Bone marrow (tissue), 2 donors: Measurements from ENCODE around the gene CDC42EP4.

Source experiments
- DNase-seq, 2 donors: peaks; one replicate each; lab custom pipeline; 2025; lab: John Stamatoyannopoulos, UW

Gene CDC42EP4

DNA sequence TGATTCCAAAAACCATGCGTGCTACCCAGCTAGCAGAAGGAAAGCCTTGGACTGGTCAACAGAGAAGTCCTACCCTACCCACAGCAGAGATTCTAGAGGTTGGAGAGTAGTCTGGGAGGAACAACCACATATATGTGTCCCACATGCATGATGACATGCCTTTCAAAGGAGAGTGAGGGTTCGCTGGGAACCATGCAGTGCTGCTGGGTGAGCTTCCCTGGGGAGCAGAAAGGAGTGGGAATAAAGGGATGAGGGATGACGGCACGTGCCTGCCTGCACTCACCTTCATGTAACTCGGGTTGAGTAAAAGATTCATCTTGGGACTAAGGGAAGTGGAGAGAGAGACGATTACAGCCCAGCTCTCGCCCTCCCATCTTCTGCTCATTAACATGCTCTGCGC lies 59.9 kb downstream of the CDC42EP4 start:
- DNase-seq, result no peak

DNA sequence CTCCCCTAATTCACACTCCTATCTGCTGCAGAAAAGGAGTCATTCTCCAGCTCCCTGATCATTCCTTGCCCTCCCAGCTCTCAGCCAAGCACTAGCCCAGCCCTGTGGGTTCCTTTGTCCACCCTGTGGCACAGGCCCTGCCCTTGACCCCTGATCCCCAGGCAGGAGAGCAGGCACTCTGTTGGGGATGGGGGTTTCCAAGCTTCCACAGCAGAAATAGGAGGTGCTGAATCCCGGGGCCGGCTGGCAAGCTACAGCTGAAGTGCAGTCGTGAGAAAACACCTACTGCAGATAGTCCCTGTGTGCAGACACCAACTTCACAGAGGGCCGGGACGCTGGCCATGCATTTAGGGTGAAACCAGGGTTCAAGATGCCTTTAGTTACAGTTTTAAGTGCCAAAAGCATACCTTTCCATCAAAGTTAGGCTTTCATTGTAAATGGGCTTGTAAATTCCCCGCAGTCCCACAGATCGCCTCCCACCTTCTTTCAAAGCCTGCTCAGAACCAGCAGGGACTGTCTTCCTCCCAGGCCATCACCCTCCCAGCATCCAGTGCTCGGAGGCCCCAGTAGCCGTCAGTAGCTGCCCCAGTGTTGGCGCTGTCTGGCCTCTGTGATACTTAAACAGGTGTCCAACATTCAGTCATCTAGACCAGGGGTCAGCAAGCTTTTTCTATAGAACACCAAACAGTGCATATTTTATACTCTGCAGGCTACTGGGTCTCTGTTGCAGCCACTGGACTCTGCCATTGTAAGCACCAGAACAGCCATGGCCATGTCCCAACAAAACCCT lies 60.8 kb downstream of the CDC42EP4 start:
- no peak for DNase-seq

DNA sequence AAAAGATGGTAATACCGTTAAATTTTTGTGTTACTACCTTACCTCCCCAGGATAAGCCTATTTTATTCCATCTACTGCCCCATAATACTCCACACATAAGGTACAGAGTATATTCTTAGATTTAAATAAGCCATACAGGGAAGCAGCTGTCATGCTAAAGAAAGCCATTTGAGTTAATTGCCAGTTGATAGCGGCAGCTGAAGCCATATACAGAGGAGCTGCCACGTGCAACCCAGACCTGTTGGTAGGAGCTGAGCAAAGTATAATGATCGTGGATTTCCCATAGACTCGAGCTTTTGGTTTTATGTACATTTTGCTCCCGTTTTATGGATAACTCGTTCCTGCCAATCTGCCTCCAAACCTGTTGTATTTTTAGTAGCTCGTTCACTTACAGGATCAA lies 62.1 kb downstream of the CDC42EP4 start:
- no peak for DNase-seq

DNA sequence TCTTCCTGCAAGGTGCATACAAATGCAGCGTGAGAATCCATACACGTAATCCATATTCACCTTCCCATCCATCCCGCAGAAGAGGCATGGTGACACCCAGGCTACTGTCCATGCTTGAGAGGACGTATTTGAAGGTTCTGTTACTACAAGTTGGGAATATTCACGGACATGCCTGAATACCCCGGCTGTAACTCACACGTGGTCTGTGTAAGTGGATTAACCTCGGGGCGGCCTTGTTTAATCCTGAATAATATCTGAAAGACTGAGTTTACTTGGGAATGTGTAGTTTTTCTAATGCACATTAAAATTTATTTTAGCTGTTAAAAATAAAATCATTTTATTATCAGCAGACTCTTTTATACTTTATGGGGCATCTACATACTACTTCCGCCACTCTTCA lies 63.3 kb downstream of the CDC42EP4 start:
- DNase-seq, result no peak

DNA sequence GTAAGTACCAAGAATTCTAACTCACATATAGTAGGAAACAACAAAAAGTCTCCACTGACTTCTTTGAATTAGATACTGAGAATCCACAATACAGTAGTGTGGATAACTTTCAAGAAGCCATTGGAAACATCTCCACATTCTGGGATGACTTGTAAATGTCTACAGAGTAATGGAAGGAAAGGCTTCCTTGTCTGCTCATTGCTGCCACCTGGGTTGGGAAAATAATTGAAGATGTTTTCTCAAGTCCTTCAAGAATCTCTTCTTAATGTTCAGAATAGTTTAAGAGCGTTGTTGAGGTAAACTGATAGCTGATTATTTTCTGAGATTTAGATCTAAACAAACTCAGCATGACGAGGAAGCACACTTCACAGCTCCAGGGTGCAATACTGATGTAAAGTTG lies 64.1 kb downstream of the CDC42EP4 start:
- DNase-seq, result no peak

DNA sequence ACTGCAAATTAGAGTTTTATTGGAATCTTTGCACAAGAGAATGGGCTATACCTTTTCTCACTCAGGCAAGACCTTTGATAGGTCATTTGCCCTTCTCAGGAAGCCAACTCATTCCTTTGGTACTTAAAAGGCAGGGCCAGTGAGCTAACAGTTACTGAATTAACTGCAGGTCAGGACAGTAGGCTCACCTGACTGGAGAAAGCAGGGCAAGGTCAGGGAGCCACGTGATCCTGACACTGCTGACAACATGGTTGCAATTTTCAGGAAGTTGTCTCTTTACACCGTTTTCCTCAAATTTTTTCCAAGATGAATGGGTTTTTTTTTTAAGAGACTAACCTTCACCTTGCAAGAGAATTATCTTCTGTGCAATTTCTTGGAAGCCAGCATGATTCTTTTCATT lies 71.2 kb downstream of the CDC42EP4 start:
- DNase-seq, result no peak

DNA sequence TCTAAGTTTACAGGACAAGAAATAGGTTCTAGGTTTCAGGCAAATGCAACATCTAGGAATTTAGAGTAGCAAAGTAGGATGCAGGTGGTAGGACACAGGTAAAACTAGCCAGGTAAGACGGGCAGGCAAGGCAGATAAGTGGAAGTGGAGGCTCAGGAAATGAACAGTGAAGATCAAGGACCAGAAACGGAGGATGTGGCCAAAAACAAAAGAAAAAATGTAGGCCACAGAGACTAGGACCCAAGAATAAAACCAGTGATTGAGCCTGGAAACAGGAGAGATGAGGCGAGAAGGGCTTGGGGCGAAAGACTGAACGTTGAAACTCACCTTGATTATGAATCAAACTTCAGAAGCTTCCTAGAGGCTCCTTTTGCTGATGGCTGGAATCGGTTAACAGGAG lies 74.1 kb downstream of the CDC42EP4 start:
- no peak for DNase-seq

DNA sequence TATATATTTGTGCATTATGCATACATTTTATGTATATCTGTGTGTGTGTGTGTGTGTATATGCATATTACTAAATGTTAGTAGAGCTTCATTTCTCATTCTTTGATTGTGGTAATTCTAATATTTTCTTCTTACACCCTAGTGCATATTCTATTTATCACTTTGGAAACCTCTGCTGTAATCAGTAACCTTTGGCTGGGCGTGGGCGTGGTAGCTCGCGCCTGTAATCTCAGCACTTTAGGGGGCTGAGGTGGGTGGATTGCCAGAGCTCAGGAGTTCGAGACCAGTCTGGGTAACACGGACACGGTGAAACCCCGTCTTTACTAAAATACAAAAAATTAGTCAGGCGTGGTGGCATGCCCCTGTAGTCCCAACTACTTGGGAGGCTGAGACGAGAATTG lies 77.1 kb downstream of the CDC42EP4 start:
- no peak for DNase-seq
